Chondrocyte (in vitro differentiated cells): ENCODE results near the gene PAK5. TPM values are rescaled to one million over a fixed set of nuclear protein-coding genes. Genes with fewer than 3 reads are reported as not detected.

Experiments used
- DNase-seq: peaks from one replicate; pipeline ENCODE4 v3.0.0; 2021; ENCODE audit warnings: mixed read lengths, low spot score
- H3K27ac Mint-ChIP-seq: one replicate; pipeline ENCODE4 v1.8.0; 2021; ENCODE audit warnings: mild to moderate bottlenecking, moderate library complexity, mixed read lengths; ENCODE audit not compliant: unreplicated experiment
- H3K27me3 Mint-ChIP-seq: 2 replicates; pipeline ENCODE4 v1.8.0; 2021; ENCODE audit warnings: low read depth, mixed read lengths
- H3K36me3 Mint-ChIP-seq: 2 replicates; pipeline ENCODE4 v1.8.0; 2021; ENCODE audit warnings: low read depth, mixed read lengths
- H3K4me1 Mint-ChIP-seq: 2 replicates; pipeline ENCODE4 v1.8.0; 2021; ENCODE audit warnings: low read depth, mild to moderate bottlenecking, mixed read lengths
- H3K4me3 Mint-ChIP-seq: one replicate; pipeline ENCODE4 v1.8.0; 2021; ENCODE audit warnings: mild to moderate bottlenecking, moderate library complexity, mixed read lengths; ENCODE audit not compliant: unreplicated experiment
- H3K9me3 Mint-ChIP-seq: 2 replicates; pipeline ENCODE4 v1.8.0; 2021; ENCODE audit warnings: low read depth, mixed read lengths
- CTCF ChIP-seq: fragments of 200-600 bp; sonication (generic); IDR thresholded peaks from 2 replicates; pipeline ENCODE4 v1.5.0; 2021; ENCODE audit warnings: antibody characterized with exemption, mild to moderate bottlenecking, moderate library complexity
- total RNA-seq: library from RNA; stranded (reverse); gene quantifications from 3 replicates; pipeline ENCODE4 v1.2.1, GENCODE V29; 2021

PAK5 gene
- total RNA-seq, 1 donor from 2014 or later, result not detected

- no peaks in the 10 kb centered on the region for H3K36me3 Mint-ChIP-seq
- no peak overlapping the region for H3K27ac Mint-ChIP-seq
- DNase-seq, result no peak
- peaks cover 33% of the 10 kb centered on the region for H3K27me3 Mint-ChIP-seq
- H3K4me3 Mint-ChIP-seq, result no peak overlapping the region
- no peak for TF ChIP-seq CTCF
- H3K9me3 Mint-ChIP-seq, result no peaks in the 10 kb centered on the region
- H3K4me1 Mint-ChIP-seq, result no peaks in the 10 kb centered on the region
These were observed 205.9 kb downstream of the PAK5 start for GRCh38 chr20:9632991-9633390.

GRCh38 chr20:9632265-9632664 lies 206.6 kb downstream of the PAK5 start:
- no peak for DNase-seq
- H3K27me3 Mint-ChIP-seq, result peaks cover 34% of the 10 kb centered on the region
- no peak overlapping the region for H3K27ac Mint-ChIP-seq
- no peak overlapping the region for H3K4me3 Mint-ChIP-seq
- H3K4me1 Mint-ChIP-seq, result no peaks in the 10 kb centered on the region
- no peaks in the 10 kb centered on the region for H3K9me3 Mint-ChIP-seq
- no peak for TF ChIP-seq CTCF
- H3K36me3 Mint-ChIP-seq, result no peaks in the 10 kb centered on the region

GRCh38 chr20:9630554-9630953 lies 208.3 kb downstream of the PAK5 start:
- H3K36me3 Mint-ChIP-seq, result no peaks in the 10 kb centered on the region
- no peak overlapping the region for H3K4me3 Mint-ChIP-seq
- H3K9me3 Mint-ChIP-seq, result no peaks in the 10 kb centered on the region
- peaks cover 26% of the 10 kb centered on the region for H3K27me3 Mint-ChIP-seq
- no peaks in the 10 kb centered on the region for H3K4me1 Mint-ChIP-seq
- TF ChIP-seq CTCF, result no peak
- no peak overlapping the region for H3K27ac Mint-ChIP-seq
- no peak for DNase-seq

GRCh38 chr20:9629831-9630230 lies 209.0 kb downstream of the PAK5 start:
- no peaks in the 10 kb centered on the region for H3K36me3 Mint-ChIP-seq
- no peak for TF ChIP-seq CTCF
- no peak for DNase-seq
- peaks cover 26% of the 10 kb centered on the region for H3K27me3 Mint-ChIP-seq
- no peak overlapping the region for H3K4me3 Mint-ChIP-seq
- H3K27ac Mint-ChIP-seq, result no peak overlapping the region
- H3K4me1 Mint-ChIP-seq, result no peaks in the 10 kb centered on the region
- H3K9me3 Mint-ChIP-seq, result no peaks in the 10 kb centered on the region

- H3K9me3 Mint-ChIP-seq, result peaks cover 3% of the 10 kb centered on the region
- H3K4me1 Mint-ChIP-seq, result no peaks in the 10 kb centered on the region
- H3K36me3 Mint-ChIP-seq, result no peaks in the 10 kb centered on the region
- no peak for TF ChIP-seq CTCF
- H3K4me3 Mint-ChIP-seq, result no peak overlapping the region
- peaks cover 25% of the 10 kb centered on the region for H3K27me3 Mint-ChIP-seq
- H3K27ac Mint-ChIP-seq, result no peak overlapping the region
- no peak for DNase-seq
These were observed 210.3 kb downstream of the PAK5 start for GRCh38 chr20:9628589-9628988.
